ENCODE measurements around the gene TRIM63. TPM values are rescaled to one million over a fixed set of nuclear protein-coding genes. Genes with fewer than 3 reads are reported as not detected.

TRIM63 gene
- total and polyA plus RNA-seq, 2 of the 13 experiments (the other 11 are each of a cell fraction or from before 2014, with no cell fraction given) = not detected

DNA sequence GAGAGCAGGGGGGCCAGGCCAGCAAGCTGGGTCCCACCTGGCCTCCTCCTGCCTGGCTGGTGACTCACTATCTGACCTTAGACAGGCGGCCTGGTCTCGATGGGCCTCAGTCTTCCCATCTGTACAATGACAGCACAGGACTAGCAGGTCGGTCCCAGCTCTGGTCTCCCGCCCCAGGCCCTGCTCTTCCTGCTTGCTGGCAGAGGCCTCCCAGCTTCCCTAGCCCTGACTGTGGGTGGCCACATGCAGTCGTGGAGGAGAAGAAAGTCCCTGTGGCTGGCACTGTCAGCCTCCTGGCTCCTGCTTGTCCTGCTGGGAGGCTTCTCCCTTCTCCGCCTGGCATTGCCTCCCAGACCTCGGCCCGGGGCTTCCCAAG, 45.0 kb downstream of the TRIM63 start (continued):
- TF ChIP-seq, protein P1, sequence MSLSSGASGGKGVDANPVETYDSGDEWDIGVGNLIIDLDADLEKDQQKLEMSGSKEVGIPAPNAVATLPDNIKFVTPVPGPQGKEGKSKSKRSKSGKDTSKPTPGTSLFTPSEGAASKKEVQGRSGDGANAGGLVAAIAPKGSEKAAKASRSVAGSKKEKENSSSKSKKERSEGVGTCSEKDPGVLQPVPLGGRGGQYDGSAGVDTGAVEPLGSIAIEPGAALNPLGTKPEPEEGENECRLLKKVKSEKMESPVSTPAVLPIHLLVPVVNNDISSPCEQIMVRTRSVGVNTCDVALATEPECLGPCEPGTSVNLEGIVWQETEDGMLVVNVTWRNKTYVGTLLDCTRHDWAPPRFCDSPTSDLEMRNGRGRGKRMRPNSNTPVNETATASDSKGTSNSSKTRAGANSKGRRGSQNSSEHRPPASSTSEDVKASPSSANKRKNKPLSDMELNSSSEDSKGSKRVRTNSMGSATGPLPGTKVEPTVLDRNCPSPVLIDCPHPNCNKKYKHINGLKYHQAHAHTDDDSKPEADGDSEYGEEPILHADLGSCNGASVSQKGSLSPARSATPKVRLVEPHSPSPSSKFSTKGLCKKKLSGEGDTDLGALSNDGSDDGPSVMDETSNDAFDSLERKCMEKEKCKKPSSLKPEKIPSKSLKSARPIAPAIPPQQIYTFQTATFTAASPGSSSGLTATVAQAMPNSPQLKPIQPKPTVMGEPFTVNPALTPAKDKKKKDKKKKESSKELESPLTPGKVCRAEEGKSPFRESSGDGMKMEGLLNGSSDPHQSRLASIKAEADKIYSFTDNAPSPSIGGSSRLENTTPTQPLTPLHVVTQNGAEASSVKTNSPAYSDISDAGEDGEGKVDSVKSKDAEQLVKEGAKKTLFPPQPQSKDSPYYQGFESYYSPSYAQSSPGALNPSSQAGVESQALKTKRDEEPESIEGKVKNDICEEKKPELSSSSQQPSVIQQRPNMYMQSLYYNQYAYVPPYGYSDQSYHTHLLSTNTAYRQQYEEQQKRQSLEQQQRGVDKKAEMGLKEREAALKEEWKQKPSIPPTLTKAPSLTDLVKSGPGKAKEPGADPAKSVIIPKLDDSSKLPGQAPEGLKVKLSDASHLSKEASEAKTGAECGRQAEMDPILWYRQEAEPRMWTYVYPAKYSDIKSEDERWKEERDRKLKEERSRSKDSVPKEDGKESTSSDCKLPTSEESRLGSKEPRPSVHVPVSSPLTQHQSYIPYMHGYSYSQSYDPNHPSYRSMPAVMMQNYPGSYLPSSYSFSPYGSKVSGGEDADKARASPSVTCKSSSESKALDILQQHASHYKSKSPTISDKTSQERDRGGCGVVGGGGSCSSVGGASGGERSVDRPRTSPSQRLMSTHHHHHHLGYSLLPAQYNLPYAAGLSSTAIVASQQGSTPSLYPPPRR (CRISPR knock-in tag; IDR thresholded peaks at IDR 0.05; ENCODE audit: borderline replicate concordance) = 0 out of 2 replicates have a peak, but pooled peaks have one; percentile 10
- TF ChIP-seq, protein P2, sequence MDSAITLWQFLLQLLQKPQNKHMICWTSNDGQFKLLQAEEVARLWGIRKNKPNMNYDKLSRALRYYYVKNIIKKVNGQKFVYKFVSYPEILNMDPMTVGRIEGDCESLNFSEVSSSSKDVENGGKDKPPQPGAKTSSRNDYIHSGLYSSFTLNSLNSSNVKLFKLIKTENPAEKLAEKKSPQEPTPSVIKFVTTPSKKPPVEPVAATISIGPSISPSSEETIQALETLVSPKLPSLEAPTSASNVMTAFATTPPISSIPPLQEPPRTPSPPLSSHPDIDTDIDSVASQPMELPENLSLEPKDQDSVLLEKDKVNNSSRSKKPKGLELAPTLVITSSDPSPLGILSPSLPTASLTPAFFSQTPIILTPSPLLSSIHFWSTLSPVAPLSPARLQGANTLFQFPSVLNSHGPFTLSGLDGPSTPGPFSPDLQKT (CRISPR knock-in tag; IDR thresholded peaks at IDR 0.05; ENCODE audit: borderline replicate concordance) = no peak
- TF ChIP-seq MIER2 (CRISPR knock-in tag; IDR thresholded peaks at IDR 0.05) (no peak), RFXAP (CRISPR knock-in tag; IDR thresholded peaks at IDR 0.05; ENCODE audit: borderline replicate concordance) (no peak), KLF13 (CRISPR knock-in tag; IDR thresholded peaks at IDR 0.05) (no peak), HMG20B (CRISPR knock-in tag; conservative IDR thresholded peaks at IDR 0.05) (no peak), MZF1 (CRISPR knock-in tag; IDR thresholded peaks at IDR 0.05; ENCODE audit: borderline replicate concordance) (no peak), ZFP36L1 (CRISPR knock-in tag; IDR thresholded peaks at IDR 0.05) (no peak), ZNF629 (CRISPR knock-in tag; conservative IDR thresholded peaks at IDR 0.05) (peak; percentile 99), RCOR2 (CRISPR knock-in tag; IDR thresholded peaks at IDR 0.05) (peak; percentile 25; the same call in 1 of the 2 replicates)
- TF ChIP-seq, protein P3, sequence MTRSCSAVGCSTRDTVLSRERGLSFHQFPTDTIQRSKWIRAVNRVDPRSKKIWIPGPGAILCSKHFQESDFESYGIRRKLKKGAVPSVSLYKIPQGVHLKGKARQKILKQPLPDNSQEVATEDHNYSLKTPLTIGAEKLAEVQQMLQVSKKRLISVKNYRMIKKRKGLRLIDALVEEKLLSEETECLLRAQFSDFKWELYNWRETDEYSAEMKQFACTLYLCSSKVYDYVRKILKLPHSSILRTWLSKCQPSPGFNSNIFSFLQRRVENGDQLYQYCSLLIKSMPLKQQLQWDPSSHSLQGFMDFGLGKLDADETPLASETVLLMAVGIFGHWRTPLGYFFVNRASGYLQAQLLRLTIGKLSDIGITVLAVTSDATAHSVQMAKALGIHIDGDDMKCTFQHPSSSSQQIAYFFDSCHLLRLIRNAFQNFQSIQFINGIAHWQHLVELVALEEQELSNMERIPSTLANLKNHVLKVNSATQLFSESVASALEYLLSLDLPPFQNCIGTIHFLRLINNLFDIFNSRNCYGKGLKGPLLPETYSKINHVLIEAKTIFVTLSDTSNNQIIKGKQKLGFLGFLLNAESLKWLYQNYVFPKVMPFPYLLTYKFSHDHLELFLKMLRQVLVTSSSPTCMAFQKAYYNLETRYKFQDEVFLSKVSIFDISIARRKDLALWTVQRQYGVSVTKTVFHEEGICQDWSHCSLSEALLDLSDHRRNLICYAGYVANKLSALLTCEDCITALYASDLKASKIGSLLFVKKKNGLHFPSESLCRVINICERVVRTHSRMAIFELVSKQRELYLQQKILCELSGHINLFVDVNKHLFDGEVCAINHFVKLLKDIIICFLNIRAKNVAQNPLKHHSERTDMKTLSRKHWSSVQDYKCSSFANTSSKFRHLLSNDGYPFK (CRISPR knock-in tag; IDR thresholded peaks at IDR 0.05; ENCODE audit: borderline replicate concordance) = 0 out of 2 replicates have a peak, but pooled peaks have one; percentile 4
- TF ChIP-seq, protein P4, sequence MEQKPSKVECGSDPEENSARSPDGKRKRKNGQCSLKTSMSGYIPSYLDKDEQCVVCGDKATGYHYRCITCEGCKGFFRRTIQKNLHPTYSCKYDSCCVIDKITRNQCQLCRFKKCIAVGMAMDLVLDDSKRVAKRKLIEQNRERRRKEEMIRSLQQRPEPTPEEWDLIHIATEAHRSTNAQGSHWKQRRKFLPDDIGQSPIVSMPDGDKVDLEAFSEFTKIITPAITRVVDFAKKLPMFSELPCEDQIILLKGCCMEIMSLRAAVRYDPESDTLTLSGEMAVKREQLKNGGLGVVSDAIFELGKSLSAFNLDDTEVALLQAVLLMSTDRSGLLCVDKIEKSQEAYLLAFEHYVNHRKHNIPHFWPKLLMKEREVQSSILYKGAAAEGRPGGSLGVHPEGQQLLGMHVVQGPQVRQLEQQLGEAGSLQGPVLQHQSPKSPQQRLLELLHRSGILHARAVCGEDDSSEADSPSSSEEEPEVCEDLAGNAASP (CRISPR knock-in tag; IDR thresholded peaks at IDR 0.05; ENCODE audit: borderline replicate concordance) = no peak
- TF ChIP-seq, protein P5, sequence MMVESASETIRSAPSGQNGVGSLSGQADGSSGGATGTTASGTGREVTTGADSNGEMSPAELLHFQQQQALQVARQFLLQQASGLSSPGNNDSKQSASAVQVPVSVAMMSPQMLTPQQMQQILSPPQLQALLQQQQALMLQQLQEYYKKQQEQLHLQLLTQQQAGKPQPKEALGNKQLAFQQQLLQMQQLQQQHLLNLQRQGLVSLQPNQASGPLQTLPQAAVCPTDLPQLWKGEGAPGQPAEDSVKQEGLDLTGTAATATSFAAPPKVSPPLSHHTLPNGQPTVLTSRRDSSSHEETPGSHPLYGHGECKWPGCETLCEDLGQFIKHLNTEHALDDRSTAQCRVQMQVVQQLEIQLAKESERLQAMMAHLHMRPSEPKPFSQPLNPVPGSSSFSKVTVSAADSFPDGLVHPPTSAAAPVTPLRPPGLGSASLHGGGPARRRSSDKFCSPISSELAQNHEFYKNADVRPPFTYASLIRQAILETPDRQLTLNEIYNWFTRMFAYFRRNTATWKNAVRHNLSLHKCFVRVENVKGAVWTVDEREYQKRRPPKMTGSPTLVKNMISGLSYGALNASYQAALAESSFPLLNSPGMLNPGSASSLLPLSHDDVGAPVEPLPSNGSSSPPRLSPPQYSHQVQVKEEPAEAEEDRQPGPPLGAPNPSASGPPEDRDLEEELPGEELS (CRISPR knock-in tag; IDR thresholded peaks at IDR 0.05) = no peak
- TF ChIP-seq, protein P6, sequence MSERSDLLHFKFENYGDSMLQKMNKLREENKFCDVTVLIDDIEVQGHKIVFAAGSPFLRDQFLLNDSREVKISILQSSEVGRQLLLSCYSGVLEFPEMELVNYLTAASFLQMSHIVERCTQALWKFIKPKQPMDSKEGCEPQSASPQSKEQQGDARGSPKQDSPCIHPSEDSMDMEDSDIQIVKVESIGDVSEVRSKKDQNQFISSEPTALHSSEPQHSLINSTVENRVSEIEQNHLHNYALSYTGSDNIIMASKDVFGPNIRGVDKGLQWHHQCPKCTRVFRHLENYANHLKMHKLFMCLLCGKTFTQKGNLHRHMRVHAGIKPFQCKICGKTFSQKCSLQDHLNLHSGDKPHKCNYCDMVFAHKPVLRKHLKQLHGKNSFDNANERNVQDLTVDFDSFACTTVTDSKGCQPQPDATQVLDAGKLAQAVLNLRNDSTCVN (CRISPR knock-in tag; IDR thresholded peaks at IDR 0.05; ENCODE audit: borderline replicate concordance) = no peak
